SKM-1 treated with dmso at 0.1 percent for 144 hours (cell line): ENCODE results near the gene HPS4.
A peak's percentile ranks its signal among the peaks of the same experiment; 100 is the strongest.
"Not testable (repeated sequence)": the region's sequence is repeated elsewhere in the genome, so short reads cannot be mapped to it uniquely, and the experiment has no call there.

Experiments used
- DNase-seq: peaks from one replicate; lab custom pipeline; 2025; ENCODE audit not compliant: unreplicated experiment; lab: John Stamatoyannopoulos, UW

Gene HPS4

GRCh38 chr22:26416670-26417276 lies 66.8 kb downstream of the HPS4 start:
- DNase-seq = no peak

DNA sequence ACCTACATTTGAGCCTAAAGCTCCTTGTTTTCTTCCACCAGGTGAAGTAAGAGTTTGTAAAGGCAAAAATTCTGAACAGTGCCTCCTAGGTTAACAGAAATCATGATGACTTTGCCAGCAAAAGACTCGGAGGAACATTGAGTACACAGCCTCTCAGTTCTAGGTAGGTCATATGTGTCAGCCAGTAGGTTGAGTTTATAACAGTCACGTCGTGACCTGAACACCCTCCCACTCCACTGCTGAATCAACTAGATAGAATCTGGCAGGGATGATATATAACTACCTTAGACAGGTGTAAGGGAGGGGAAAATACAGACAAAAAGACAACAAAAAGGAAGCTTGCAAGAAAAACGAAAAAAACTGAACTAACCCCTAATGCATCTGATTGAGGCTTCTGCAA lies 67.3 kb downstream of the HPS4 start:
- no peak for DNase-seq

GRCh38 chr22:26414347-26414746 lies 69.2 kb downstream of the HPS4 start:
- no peak for DNase-seq

DNA sequence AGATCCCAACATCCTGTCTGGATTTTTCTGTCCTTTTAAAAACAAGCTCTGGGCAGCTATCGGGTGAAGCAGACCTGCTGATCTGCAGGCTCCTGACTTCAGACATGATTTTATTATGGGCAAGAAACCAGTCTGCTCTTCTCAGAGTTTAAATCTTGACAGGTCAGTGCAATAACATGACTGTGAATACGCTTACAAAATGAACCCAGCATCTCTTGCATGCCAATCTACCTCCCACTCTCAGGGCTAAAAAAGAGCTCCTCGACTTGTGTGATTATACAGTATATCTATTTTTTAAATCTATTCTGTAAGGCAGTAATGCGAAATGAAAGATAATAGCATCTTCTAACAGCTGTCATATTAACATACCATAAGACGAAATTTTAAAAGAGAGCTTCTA lies 73.2 kb downstream of the HPS4 start:
- no peak for DNase-seq

DNA sequence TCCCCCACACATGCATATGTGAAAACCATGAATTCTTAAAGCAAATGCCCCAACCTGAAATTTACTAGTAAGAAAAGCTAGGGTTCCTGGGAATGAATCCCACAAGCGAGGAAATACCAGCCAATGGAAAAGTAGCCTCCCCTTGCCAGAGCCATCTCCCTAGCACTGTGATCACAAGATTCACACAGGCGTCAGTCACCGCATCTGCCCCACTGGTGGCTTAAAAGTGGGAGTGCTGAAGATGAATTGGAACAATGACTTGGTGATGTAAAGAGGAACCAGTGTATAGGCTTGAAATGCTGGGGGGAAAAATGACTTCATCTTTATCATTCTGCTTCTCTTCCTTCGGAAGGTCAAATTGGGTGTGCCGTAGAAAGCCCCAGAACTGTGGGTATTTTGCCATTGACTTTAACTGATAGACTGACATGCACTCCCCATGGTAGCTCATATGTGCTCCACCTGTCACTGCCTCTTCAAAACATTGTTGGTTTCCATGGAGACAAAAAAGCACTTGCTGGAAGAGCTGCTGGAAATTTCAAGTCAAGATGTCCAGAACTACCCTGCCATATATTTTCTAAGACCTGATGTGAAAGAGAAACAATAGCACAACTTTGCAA lies 73.8 kb downstream of the HPS4 start:
- DNase-seq = no peak

GRCh38 chr22:26408562-26409220 lies 74.9 kb downstream of the HPS4 start:
- DNase-seq = not testable (repeated sequence)

DNA sequence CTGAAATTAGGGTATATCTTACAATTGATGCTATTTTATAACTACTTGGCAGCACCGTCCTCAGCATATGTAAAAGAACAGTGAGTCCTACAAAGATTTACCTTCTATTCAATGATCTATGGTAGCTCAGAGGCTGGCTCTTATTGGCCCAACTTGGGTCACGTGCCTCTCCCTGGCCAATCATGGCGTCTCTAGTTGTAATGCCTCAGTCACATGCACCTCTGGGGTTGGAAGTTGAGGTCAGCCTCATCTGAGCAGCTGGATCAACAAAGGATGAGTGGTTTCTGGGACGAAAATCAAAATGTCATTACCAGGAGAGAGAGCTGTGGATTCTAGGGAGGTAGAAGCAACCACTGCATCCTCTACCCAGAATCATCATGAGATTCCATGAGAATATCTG lies 77.5 kb downstream of the HPS4 start:
- DNase-seq = no peak

GRCh38 chr22:26404851-26405421 lies 78.6 kb downstream of the HPS4 start:
- DNase-seq = peak; percentile 92

DNA sequence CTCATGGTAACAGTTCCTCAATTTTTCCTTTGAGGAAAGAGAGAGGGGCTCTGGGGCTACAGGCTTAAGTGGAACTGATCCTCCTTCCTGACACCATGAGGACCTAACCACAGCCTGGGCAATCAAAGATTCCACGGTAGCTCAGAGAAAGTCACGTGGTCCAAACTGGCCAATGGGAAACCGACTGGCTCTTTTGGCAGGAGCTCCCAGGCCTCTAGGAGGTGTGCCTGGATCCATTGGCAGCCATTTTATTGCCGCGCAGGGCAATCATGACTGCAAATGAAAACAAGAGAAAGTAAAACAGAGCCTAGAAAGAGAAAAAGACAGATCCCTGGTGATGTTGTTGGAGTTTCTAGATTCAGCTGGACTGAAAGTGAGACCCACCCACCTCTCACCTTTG lies 81.9 kb downstream of the HPS4 start:
- no peak for DNase-seq
